Measurements from ENCODE around the gene FUT7. TPM values are rescaled to one million over a fixed set of nuclear protein-coding genes. Genes with fewer than 3 reads are reported as not detected.
A peak's percentile ranks its signal among the peaks of the same experiment; 100 is the strongest.

FUT7 gene
- total and polyA plus RNA-seq, 9 of the 15 experiments (the other 6 are each of a cell fraction or from before 2014, with no cell fraction given): not detected

DNA sequence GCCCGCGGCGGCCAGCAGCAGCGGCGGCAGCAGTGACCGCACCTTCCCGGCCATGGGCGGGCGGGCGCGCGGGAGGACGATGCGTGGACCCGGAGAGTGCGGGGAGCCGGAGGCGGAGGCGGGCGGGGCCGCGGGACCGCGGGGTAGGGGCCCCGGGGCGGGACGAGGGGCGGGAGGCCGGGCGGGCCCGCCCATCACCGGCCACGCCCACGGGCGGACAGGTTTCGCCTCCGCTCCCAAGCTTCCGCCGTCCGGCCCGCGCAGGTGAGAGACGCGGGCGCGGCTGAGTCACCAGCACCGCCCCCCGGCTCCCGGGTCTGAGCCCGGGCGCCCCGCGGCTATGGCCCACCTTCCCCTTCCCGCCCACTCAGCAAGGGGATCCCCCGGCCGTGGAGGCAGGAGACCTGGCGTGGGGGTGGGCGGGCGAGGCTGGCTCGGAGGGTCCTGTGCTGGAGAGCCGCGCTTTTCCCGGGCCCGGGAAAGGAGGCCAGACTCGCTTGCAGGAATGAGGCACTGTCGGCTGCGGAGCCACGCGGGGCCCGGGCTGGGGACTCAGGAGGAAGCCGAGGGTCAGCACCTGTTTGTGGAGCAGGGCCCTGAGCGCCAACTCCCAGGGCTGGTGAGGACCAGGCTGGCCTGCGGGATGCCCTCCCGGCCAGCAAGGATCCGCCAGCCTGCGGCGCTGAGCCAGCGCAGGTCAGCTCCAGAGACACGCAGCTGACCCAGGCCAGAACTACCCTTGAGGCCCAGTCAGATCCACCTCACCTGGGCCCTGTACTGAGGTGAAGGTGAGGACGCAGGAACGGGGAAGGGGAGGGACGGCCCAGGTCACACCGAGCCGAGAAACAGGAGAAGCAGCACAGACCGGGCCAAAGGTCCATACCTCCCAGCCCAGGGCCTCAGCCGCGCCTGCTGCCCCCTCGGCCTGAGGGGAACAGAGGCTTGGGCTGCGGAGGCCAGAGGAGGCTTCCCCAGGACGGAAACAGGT is 22.4 kb upstream of the FUT7 start, which contains the start of gene ENTPD2 (continued):
- TF ChIP-seq RERE (CRISPR knock-in tag; IDR thresholded peaks at IDR 0.05; ENCODE audit: borderline replicate concordance): no peak
- TF ChIP-seq SRSF9 (IDR thresholded peaks at IDR 0.05; ENCODE audit: borderline replicate concordance, low read depth, low read length): no peak
- no peak for TF ChIP-seq SLC30A9 (CRISPR knock-in tag; IDR thresholded peaks at IDR 0.05)
- TF ChIP-seq, protein P1, sequence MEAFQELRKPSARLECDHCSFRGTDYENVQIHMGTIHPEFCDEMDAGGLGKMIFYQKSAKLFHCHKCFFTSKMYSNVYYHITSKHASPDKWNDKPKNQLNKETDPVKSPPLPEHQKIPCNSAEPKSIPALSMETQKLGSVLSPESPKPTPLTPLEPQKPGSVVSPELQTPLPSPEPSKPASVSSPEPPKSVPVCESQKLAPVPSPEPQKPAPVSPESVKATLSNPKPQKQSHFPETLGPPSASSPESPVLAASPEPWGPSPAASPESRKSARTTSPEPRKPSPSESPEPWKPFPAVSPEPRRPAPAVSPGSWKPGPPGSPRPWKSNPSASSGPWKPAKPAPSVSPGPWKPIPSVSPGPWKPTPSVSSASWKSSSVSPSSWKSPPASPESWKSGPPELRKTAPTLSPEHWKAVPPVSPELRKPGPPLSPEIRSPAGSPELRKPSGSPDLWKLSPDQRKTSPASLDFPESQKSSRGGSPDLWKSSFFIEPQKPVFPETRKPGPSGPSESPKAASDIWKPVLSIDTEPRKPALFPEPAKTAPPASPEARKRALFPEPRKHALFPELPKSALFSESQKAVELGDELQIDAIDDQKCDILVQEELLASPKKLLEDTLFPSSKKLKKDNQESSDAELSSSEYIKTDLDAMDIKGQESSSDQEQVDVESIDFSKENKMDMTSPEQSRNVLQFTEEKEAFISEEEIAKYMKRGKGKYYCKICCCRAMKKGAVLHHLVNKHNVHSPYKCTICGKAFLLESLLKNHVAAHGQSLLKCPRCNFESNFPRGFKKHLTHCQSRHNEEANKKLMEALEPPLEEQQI (IDR thresholded peaks at IDR 0.05): no peak
- TF ChIP-seq, protein P2, sequence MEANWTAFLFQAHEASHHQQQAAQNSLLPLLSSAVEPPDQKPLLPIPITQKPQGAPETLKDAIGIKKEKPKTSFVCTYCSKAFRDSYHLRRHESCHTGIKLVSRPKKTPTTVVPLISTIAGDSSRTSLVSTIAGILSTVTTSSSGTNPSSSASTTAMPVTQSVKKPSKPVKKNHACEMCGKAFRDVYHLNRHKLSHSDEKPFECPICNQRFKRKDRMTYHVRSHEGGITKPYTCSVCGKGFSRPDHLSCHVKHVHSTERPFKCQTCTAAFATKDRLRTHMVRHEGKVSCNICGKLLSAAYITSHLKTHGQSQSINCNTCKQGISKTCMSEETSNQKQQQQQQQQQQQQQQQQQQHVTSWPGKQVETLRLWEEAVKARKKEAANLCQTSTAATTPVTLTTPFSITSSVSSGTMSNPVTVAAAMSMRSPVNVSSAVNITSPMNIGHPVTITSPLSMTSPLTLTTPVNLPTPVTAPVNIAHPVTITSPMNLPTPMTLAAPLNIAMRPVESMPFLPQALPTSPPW (CRISPR knock-in tag; IDR thresholded peaks at IDR 0.05): peak; percentile 59
- no peak for TF ChIP-seq HLTF (IDR thresholded peaks at IDR 0.05)
- no peak for TF ChIP-seq HNRNPLL (IDR thresholded peaks at IDR 0.05; ENCODE audit: low read depth, low read length, poor library complexity, severe bottlenecking)
- no peak for TF ChIP-seq ZNF551 (CRISPR knock-in tag; IDR thresholded peaks at IDR 0.05)
- TF ChIP-seq ZNF584 (CRISPR knock-in tag; IDR thresholded peaks at IDR 0.05; ENCODE audit: low read depth): no peak
- TF ChIP-seq NFIX (CRISPR knock-in tag; IDR thresholded peaks at IDR 0.05; ENCODE audit: low read depth): no peak
- TF ChIP-seq, protein P3, sequence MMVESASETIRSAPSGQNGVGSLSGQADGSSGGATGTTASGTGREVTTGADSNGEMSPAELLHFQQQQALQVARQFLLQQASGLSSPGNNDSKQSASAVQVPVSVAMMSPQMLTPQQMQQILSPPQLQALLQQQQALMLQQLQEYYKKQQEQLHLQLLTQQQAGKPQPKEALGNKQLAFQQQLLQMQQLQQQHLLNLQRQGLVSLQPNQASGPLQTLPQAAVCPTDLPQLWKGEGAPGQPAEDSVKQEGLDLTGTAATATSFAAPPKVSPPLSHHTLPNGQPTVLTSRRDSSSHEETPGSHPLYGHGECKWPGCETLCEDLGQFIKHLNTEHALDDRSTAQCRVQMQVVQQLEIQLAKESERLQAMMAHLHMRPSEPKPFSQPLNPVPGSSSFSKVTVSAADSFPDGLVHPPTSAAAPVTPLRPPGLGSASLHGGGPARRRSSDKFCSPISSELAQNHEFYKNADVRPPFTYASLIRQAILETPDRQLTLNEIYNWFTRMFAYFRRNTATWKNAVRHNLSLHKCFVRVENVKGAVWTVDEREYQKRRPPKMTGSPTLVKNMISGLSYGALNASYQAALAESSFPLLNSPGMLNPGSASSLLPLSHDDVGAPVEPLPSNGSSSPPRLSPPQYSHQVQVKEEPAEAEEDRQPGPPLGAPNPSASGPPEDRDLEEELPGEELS (CRISPR knock-in tag; IDR thresholded peaks at IDR 0.05; ENCODE audit: borderline replicate concordance): no peak
- TF ChIP-seq WHSC1 (IDR thresholded peaks at IDR 0.05; ENCODE audit: low read length): no peak
- no peak for TF ChIP-seq RFX5 (IDR thresholded peaks at IDR 0.05; ENCODE audit: low read depth, low read length)
- peak; percentile 69 to 70 for TF ChIP-seq NRF1 (conservative IDR thresholded peaks at IDR 0.05 in 1 of 2, IDR thresholded peaks at IDR 0.05 in 1 of 2)
- no peak for TF ChIP-seq NR2F6 (CRISPR knock-in tag; IDR thresholded peaks at IDR 0.05)
